HCT116 (cell line): ENCODE measurements around the gene COL19A1. TPM values are rescaled to one million over a fixed set of nuclear protein-coding genes. Genes with fewer than 3 reads are reported as not detected.

Source experiments
- ATAC-seq: fragments of 200-7000 bp; cut with Tn5 transposase; 2 replicates; pipeline ENCODE4 v1.9.1; 2020; ENCODE audit warnings: mild to moderate bottlenecking, moderate library complexity
- BruUV-seq: library from RNA; stranded (reverse); fragments of 400-500 nt; replicated peaks from 2 replicates; lab custom pipeline; 2021; lab: Mats Ljungman, UMichigan
- CTCF ChIA-PET: fragments of 300-600 bp; sonication (Branson Sonifier 250); formaldehyde crosslinking; loops from one replicate; lab custom pipeline; 2021; ENCODE audit warnings: antibody characterized with exemption; lab: Charles Lee
- POLR2A ChIA-PET: fragments of 300-600, 350-600 bp; sonication (Branson Sonifier 250); formaldehyde crosslinking; loops from one replicate; lab custom pipeline; 2021; ENCODE audit warnings: antibody characterized with exemption; lab: Charles Lee
- RAD21 ChIA-PET, 2 experiments: fragments of 300-600 bp; sonication (Branson Sonifier 250); formaldehyde crosslinking; loops; one replicate each; lab custom pipeline; 2023; ENCODE audit warnings: low total read pairs in 2 of 2; ENCODE audit not compliant: uncharacterized antibody in 2 of 2, unreplicated experiment in 2 of 2, low non-redundant PET in 1 of 2; lab: Charles Lee
- DNase-seq: peaks from one replicate; pipeline ENCODE4 v3.0.0-alpha.2; 2010; ENCODE audit warnings: low read depth, low spot score
- H2AFZ ChIP-seq: fragments of 200-600 bp; shearing (Covaris generic), sonication (generic); 2 replicates; pipeline ENCODE4 v1.6.1; 2017; ENCODE audit warnings: low read depth, mixed run types, mixed read lengths, antibody characterized with exemption, low read length; ENCODE audit not compliant: poor library complexity, severe bottlenecking
- H3K27ac ChIP-seq: 2 replicates; pipeline ENCODE4 v1.5.1; 2012; ENCODE audit warnings: low read depth, low read length
- H3K27me3 ChIP-seq: fragments of 200-600 bp; sonication (generic); 2 replicates; pipeline ENCODE4 v1.6.1; 2016; ENCODE audit warnings: mixed run types, low read length, mixed read lengths; ENCODE audit not compliant: insufficient read depth
- H3K36me3 ChIP-seq, 2 experiments: fragments of 200-500 bp in 1 of 2; fragments of 200-600 bp in 1 of 2; sonication (Bioruptor generic) in 1 of 2; sonication (generic) in 1 of 2; 2 replicates each; pipeline versions ENCODE4 v1.5.1 to v1.6.1; 2014 to 2016; ENCODE audit warnings: low read length in 2 of 2, inconsistent platforms in 1 of 2, mixed read lengths in 1 of 2, mixed run types in 1 of 2; ENCODE audit not compliant: insufficient read depth in 2 of 2, control insufficient read depth in 1 of 2
- H3K4me1 ChIP-seq, 2 experiments: fragments of 200-600 bp in 1 of 2; sonication (generic) in 1 of 2; 2 replicates each; pipeline versions ENCODE4 v1.5.1 to v1.6.1; 2012 to 2017; ENCODE audit warnings: low read length in 2 of 2, inconsistent platforms in 1 of 2, mild to moderate bottlenecking in 1 of 2, mixed read lengths in 1 of 2, mixed run types in 1 of 2, moderate library complexity in 1 of 2; ENCODE audit not compliant: insufficient read depth in 2 of 2, control insufficient read depth in 1 of 2
- H3K4me2 ChIP-seq: fragments of 200-600 bp; sonication (generic); 2 replicates; pipeline ENCODE4 v1.6.1; 2017; ENCODE audit warnings: mixed run types, low read length, mixed read lengths
- H3K4me3 ChIP-seq, 2 experiments: fragments of 200-600 bp in 1 of 2; sonication (generic) in 1 of 2; replicated peaks in 1 of 2; 2 replicates each; pipeline ENCODE4 v1.5.1; 2011 to 2016; ENCODE audit warnings: low read length in 2 of 2, control low read depth in 1 of 2, low read depth in 1 of 2, mild to moderate bottlenecking in 1 of 2, mixed read lengths in 1 of 2, mixed run types in 1 of 2
- H3K79me2 ChIP-seq: fragments of 200-600 bp; sonication (generic); 2 replicates; pipeline ENCODE4 v1.6.1; 2017; ENCODE audit warnings: mild to moderate bottlenecking, mixed run types, low read length, moderate library complexity, mixed read lengths; ENCODE audit not compliant: insufficient read depth
- H3K9ac ChIP-seq: fragments of 200-600 bp; sonication (generic); 2 replicates; pipeline ENCODE4 v1.6.1; 2016; ENCODE audit warnings: low read length, mixed read lengths
- H3K9me2 ChIP-seq: fragments of 200-600 bp; sonication (generic), shearing (Covaris generic); 2 replicates; pipeline ENCODE4 v1.6.1; 2017; ENCODE audit warnings: mixed run types, mild to moderate bottlenecking, moderate library complexity; ENCODE audit not compliant: insufficient read depth
- H3K9me3 ChIP-seq, 2 experiments: fragments of 200-500 bp in 1 of 2; fragments of 200-600 bp in 1 of 2; sonication (Bioruptor generic) in 1 of 2; sonication (generic) in 1 of 2; 2 replicates each; pipeline ENCODE4 v1.6.1; 2014 to 2017; ENCODE audit warnings: low read length in 2 of 2, mixed read lengths in 2 of 2, inconsistent platforms in 1 of 2, low read depth in 1 of 2, mild to moderate bottlenecking in 1 of 2, mixed run types in 1 of 2, moderate library complexity in 1 of 2; ENCODE audit not compliant: control insufficient read depth in 1 of 2, insufficient read depth in 1 of 2
- H4K20me1 ChIP-seq: fragments of 200-600 bp; sonication (generic), shearing (Covaris generic); 2 replicates; pipeline ENCODE4 v1.6.1; 2017; ENCODE audit warnings: mixed run types, mild to moderate bottlenecking, moderate library complexity; ENCODE audit not compliant: insufficient read depth
- CEBPB ChIP-seq: IDR thresholded peaks from 2 replicates; pipeline ENCODE4 v1.6.1; 2012; ENCODE audit warnings: low read depth
- ELF1 ChIP-seq: IDR thresholded peaks from 2 replicates; pipeline ENCODE4 v1.6.1; 2012; ENCODE audit warnings: low read depth, borderline replicate concordance
- POLR2AphosphoS5 ChIP-seq: IDR thresholded peaks from 2 replicates; pipeline ENCODE4 v1.6.1; 2011; ENCODE audit warnings: mild to moderate bottlenecking, low read depth, low read length, moderate library complexity
- SIN3A ChIP-seq: IDR thresholded peaks from 2 replicates; pipeline ENCODE4 v1.6.1; 2012; ENCODE audit warnings: low read depth
- TCF7L2 ChIP-seq: IDR thresholded peaks from 2 replicates; pipeline ENCODE4 v1.7.0; 2011; ENCODE audit warnings: borderline replicate concordance, inconsistent platforms; ENCODE audit not compliant: insufficient read depth, insufficient read length; ENCODE audit errors: extremely low read depth
- YY1 ChIP-seq: IDR thresholded peaks from 2 replicates; pipeline ENCODE4 v1.6.1; 2011; ENCODE audit warnings: low read length, low read depth, moderate library complexity, mild to moderate bottlenecking; ENCODE audit not compliant: insufficient replicate concordance; ENCODE audit errors: extremely low read depth
- ZFX ChIP-seq: fragments of 450-650 bp; IDR thresholded peaks from 2 replicates; pipeline ENCODE4 v1.6.1; 2017
- ZNF274 ChIP-seq: fragments of 200-500 bp; sonication (Bioruptor generic); IDR thresholded peaks from 2 replicates; pipeline ENCODE4 v1.6.1; 2014; ENCODE audit warnings: mild to moderate bottlenecking, low read depth, low read length, inconsistent platforms
- intact Hi-C: fragments of 100-400 bp; cut with micrococcal nuclease; formaldehyde crosslinking; loops from 2 replicates; pipeline ENCODE4 v1.10.0; 2022
- total RNA-seq: library from RNA; stranded (reverse); gene quantifications from one replicate; pipeline ENCODE4 v1.2.1, GENCODE V29; 2021; ENCODE audit not compliant: unreplicated experiment
- TF ChIP-seq, protein P1 (sequence below): IDR thresholded peaks from 2 replicates; pipeline ENCODE4 v1.6.1; 2011; ENCODE audit warnings: mild to moderate bottlenecking, low read length, moderate library complexity; ENCODE audit not compliant: insufficient replicate concordance; ENCODE audit errors: extremely low read depth
- TF ChIP-seq, protein P2 (sequence below), 3 experiments: fragments of 200-600 bp in 1 of 3; sonication (generic) in 1 of 3; IDR thresholded peaks in 2 of 3; conservative IDR thresholded peaks in 1 of 3; 2 replicates each; pipeline ENCODE4 v1.5.1; 2012 to 2017; ENCODE audit warnings: low read depth in 2 of 3, low read length in 2 of 3, antibody characterized with exemption in 1 of 3, borderline replicate concordance in 1 of 3, control low read depth in 1 of 3, mild to moderate bottlenecking in 1 of 3, mixed read lengths in 1 of 3, mixed run types in 1 of 3, moderate library complexity in 1 of 3; ENCODE audit not compliant: insufficient read depth in 1 of 3

The COL19A1 gene
- total RNA-seq, 1 experiment from 2014 or later, result not detected

DNA sequence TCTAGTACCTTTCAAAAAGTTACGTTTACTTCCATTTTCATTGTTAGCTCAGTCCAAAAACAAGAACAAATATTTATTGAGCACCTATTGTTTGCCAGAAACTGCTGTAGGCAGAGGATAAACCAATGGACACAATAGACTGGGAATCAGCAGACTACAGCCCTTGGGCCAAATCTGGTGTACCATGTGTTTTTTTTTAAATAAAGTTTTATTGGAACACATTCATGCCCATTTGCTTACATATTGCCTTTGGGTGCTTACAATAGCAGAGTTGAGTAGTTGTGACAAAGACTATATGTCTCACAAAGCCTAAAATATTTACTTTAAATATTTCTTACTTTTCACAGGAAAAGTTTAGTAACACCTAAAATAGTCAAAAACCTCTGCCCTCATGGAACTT is 220.4 kb downstream of the COL19A1 start:
- H3K9me3 ChIP-seq, result no peaks in the 10 kb centered on the region
- intact Hi-C loops, result no loop called here
- H3K79me2 ChIP-seq, result no peaks in the 10 kb centered on the region
- no peaks in the 10 kb centered on the region for H3K36me3 ChIP-seq
- DNase-seq, result no peak
- H3K9me2 ChIP-seq, result no peaks in the 10 kb centered on the region
- H4K20me1 ChIP-seq, result no peaks in the 10 kb centered on the region
- no peak overlapping the region for H3K4me2 ChIP-seq
- no peak overlapping the region for H2AFZ ChIP-seq
- ATAC-seq, result no peak
- POLR2A ChIA-PET, result no interaction called here
- TF ChIP-seq, protein P1, sequence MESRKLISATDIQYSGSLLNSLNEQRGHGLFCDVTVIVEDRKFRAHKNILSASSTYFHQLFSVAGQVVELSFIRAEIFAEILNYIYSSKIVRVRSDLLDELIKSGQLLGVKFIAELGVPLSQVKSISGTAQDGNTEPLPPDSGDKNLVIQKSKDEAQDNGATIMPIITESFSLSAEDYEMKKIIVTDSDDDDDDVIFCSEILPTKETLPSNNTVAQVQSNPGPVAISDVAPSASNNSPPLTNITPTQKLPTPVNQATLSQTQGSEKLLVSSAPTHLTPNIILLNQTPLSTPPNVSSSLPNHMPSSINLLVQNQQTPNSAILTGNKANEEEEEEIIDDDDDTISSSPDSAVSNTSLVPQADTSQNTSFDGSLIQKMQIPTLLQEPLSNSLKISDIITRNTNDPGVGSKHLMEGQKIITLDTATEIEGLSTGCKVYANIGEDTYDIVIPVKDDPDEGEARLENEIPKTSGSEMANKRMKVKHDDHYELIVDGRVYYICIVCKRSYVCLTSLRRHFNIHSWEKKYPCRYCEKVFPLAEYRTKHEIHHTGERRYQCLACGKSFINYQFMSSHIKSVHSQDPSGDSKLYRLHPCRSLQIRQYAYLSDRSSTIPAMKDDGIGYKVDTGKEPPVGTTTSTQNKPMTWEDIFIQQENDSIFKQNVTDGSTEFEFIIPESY, result no peak
- no peak for TF ChIP-seq ELF1
- TF ChIP-seq ZFX, result no peak
- TF ChIP-seq YY1, result no peak
- no peak for TF ChIP-seq POLR2AphosphoS5
- no peak for TF ChIP-seq CEBPB
- TF ChIP-seq, protein P2, sequence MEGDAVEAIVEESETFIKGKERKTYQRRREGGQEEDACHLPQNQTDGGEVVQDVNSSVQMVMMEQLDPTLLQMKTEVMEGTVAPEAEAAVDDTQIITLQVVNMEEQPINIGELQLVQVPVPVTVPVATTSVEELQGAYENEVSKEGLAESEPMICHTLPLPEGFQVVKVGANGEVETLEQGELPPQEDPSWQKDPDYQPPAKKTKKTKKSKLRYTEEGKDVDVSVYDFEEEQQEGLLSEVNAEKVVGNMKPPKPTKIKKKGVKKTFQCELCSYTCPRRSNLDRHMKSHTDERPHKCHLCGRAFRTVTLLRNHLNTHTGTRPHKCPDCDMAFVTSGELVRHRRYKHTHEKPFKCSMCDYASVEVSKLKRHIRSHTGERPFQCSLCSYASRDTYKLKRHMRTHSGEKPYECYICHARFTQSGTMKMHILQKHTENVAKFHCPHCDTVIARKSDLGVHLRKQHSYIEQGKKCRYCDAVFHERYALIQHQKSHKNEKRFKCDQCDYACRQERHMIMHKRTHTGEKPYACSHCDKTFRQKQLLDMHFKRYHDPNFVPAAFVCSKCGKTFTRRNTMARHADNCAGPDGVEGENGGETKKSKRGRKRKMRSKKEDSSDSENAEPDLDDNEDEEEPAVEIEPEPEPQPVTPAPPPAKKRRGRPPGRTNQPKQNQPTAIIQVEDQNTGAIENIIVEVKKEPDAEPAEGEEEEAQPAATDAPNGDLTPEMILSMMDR (IDR thresholded peaks at IDR 0.05 in 2 of 3, conservative IDR thresholded peaks at IDR 0.05 in 1 of 3; ENCODE audit: borderline replicate concordance in 1 of 3, insufficient read depth in 1 of 3, low read depth in 2 of 3, low read length in 2 of 3), result no peak
- TF ChIP-seq TCF7L2, result no peak
- TF ChIP-seq SIN3A, result no peak
- no peak for TF ChIP-seq ZNF274
- TF ChIP-seq, all 23 proteins: peak for 0
- CTCF ChIA-PET, result interaction anchor here (0.7 kb wide), 1 partner anchor 212 kb away, joined by 3 read pairs; no protein-coding TSS in a partner anchor
- Histone ChIP-seq H3K27ac (no peak overlapping the region), H3K4me3 (no peak overlapping the region), H3K9ac (no peak overlapping the region), H3K27me3 (peaks cover 33% of the 10 kb centered on the region), H3K4me1 (no peaks in the 10 kb centered on the region)
- RAD21 ChIA-PET, result no interaction called here
- BruUV-seq, result no TSS peak
